Measurements from ENCODE around the gene ZNF438.
"Not testable (repeated sequence)": the region's sequence is repeated elsewhere in the genome, so short reads cannot be mapped to it uniquely, and the experiment has no call there.

Gene ZNF438

DNA sequence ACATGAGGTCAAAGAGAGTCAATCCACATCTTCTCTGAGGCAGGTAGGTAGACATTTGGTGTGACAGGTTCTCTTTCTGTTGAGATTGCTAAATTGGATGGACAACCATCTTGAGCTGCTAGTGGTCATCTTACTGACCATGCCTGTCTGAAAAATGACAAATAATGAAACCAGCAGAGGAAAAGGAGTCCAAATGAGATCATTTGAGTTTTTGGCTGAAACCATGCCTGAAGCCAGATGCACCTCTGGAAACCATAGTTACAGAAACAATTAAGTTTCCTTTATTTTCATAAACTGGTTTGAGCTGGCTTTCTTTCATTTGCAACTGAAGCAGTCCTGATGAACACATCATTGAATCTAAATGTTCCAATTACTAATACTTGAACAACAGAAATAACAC lies 100.6 kb downstream of the ZNF438 start:
- no peak for DNase-seq

DNA sequence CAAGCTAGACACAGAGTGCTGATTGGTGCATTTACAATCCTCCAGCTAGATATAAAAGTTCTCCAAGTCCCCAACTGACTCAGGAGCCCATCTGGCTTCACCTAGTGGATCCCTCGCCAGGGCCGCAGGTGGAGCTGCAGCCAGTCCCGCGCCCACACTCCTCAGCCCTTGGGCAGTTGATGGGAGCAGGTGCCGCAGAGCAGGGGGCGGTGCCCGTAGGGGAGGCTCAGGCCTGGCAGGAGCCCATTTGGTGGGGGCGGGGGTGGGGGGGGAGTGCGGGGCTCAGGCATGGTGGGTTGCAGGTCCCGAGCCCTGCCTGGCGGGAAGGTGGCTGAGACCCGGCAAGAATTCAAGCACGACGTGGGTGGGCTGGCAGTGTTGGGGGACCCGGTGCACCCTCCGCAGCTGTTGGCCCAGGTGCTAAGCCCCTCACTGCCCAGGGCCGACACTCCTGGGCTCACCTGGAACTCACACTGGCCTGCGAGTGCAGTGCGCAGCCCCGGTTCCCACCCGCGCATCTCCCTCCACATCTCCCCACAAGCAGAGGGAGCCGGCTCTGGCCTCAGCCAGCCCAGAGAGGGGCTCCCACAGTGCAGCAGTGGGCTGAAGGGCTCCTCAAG lies 101.7 kb downstream of the ZNF438 start:
- no peak for DNase-seq

DNA sequence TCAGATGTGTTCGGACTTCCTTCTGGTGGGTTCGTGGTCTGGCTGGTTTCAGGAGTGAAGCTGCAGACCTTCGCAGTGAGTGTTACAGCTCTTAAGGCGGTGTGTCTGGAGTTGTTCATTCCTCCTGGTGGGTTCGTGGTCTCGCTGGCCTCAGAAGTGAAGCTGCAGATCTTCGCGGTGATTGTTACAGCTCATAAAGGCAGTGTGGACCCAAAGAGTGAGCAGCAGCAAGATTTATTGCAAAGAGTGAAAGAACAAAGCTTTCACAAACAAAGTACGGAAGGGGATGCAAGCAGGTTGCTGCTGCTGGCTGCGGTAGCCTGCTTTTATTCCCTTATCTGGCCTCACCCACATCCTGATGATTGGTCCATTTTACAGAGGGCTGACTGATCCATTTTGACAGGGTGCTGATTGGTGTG lies 102.3 kb downstream of the ZNF438 start:
- DNase-seq = not testable (repeated sequence)

DNA sequence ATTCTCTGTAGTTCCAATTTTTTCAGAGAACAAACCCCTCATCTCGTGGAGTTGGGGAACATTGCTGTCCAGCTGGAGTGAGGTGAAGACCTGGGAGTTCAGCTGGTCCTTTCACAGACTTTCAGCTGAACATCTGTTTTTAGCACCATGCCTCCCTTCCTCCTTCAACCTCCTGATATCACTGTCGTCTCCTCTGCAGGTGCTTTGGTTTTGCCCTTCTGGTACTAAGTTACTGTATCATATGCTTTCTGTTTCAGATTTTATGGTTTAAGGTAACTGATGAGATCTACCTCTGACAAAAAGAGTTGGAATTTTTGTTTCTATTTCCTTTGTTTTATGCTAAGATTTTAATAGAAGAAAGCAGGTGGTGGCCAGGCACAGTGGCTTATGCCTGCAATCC lies 102.9 kb downstream of the ZNF438 start:
- no peak for DNase-seq

DNA sequence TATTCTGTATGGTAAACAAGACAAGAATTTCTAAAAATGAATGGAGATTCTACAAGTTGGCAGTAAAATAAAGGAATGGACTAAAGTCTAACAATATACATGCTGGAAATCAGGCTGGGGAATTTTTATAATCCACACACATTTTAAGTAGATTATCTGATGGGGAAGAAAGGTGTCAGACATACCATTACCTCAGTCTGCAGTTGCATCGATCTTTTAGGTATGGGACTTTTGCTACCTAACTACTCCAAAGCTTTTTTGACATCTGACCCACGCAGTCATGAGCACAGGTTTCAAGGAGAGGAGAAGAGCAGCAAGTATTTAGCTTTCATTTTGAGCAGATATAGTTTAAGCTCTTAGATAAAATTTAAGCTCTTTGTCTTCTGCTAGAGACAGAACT lies 113.0 kb downstream of the ZNF438 start:
- DNase-seq = no peak

DNA sequence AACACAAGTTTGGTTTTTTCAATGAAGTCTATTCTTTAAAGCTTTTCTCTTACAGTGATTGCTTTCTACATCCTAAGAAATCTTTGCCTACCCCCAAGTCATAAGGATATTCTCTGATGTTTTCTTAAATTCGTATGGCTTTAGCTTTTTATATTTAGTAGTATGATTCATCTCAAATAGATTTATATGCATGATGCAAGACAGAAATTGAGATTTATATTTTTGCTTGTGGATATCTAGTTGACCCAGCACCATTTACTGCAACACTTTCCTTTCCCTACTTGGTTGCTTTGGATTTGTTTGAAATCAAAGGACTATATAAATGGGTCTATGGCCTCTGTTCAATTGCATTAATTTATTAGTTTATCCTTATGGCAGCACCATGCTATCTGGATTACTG lies 113.9 kb downstream of the ZNF438 start:
- no peak for DNase-seq

DNA sequence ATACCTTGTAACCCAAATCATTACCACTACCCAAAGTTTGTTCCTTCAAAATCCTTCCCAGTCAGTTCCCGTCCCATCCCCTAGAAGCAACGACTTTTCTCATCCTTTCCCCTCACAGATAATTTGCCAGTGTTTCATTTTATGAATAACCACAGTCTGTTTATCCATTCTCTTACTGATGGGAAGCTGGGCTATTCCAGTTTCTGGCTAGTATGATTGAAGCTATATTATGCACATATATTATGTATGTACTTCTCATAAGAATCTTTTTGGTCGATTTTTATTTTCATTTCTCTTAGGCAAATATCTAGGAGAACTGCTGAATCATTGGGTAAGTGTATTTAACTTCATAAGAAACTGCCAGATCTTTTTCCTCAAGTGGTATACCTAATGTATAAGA lies 114.6 kb downstream of the ZNF438 start:
- DNase-seq = no peak

DNA sequence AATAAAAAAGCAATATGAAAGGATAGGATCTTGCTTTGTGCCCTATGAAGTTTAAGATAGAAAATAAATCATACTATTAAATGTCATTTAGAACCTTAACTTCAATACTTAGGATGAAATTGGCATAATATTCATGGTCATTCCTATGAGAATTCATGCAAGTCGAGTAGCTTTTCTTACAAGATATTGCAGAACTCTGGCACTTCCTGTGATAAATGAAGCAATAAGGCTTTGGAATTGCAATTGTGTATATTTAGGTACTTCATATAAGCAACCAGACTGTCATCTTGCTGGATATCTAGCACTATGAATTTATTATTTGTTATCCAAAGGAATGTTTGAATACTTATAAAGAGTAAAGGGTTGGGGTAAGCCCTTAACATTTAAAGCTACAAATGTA lies 116.5 kb downstream of the ZNF438 start:
- DNase-seq = no peak

DNA sequence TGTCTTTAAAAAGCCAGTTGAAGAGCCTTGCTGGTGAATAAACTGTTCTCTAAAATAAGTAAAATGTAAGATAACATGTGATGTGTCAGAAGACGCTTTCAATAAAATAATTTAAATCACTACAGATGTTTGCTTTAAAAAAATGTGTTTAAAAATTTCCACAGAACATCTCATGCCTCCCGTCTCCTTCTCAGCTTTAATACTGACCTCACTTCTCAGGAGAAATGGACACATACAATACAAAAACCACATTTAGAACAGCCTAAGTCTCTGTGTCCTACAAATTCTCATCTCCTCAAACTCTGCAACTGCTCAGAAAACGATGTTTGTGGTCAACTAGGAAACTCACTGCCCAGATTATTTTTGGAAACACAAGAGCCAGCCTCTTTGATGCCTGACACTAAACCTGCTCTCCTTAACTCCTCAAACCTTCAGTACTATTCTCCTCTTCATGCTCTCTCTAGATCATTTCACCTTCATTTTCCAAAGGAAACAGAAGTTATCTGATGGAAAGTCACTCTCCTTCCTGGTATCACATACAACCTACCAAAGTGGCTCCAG lies 120.3 kb downstream of the ZNF438 start:
- DNase-seq = no peak

DNA sequence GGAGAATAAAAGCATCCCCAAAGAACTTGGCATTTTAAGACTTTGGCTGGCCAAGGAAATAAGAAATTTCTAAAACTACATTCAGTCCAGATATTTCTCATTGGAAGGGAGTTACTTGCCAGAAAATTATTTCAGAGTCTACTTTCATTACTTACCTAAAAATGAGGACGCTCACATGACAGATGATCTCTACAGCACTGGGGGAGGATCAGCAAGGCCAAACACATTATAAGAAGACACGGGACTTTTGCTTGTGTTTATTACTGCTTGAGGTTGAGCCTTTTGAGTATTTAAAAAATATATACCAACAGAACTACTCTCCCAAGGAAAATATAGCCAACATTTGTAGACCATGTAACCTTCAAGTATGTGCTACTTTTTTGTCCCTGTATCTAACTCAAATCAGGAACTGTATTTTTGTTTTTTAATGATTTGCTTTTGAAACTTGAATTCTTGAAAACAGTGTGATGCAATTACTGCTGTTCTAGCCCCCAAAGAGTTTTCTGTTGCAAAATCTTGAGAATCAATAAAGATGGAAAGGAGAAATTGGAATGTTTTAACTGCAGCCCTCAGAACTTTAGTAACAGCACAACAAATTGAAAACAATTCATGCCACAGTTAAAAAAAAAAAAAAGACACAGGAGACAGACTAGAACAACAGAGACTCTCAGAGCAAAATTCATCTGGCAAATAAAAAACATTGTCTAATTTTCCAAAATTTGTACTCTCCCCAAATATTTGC lies 128.1 kb downstream of the ZNF438 start:
- DNase-seq = no peak

DNA sequence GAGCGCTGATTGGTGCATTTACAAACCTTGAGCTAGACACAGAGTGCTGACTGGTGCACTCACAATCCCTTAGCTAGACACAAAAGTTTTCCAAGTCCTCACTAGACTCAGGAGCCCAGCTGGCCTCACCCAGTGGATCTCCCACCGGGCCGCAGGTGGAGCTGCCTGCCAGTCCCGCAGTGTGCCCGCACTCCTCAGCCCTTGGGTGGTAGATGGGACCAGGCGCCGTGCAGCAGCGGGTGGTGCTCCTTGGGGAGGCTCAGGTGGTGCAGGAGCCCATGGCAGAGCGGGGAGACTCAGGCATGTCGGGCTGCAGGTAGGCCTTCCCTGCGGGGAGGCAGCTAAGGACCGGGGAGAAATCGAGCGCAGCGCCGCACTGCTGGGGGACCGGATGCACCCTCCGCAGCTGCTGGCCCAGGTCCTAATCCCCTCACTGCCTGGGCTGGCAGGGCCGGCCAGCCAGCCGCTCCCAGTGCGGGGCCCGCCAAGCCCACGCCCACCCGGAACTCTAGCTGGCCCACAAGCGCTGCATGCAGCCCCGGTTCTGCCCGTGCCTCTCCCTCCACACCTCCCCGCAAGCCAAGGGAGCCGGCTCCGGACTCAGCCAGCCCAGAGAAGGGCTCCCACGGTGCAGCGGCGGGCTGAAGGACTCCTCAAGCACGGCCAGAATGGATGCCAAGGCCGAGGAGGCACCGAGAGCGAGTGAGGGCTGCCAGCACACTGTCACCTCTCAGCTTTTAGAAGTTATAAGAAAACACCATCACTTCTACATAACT lies 128.9 kb downstream of the ZNF438 start:
- DNase-seq = no peak

DNA sequence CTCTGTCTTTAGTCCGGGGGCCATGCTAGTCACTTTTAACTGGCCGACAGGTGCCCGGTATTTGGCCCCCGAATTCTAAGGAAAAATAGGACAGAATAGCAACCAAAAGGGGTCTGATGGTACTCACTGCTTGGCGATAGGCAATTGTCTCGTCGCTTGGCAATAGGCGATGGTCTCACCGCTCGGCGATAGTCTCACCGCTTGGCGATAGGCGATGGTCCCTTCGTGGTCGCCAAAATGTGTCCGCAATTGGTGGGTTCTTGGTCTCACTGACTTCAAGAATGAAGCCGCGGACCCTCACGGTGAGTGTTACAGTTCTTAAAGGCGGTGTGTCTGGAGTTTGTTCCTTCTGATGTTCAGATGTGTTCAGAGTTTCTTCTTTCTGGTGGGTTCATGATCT lies 130.2 kb downstream of the ZNF438 start:
- not testable (repeated sequence) for DNase-seq

DNA sequence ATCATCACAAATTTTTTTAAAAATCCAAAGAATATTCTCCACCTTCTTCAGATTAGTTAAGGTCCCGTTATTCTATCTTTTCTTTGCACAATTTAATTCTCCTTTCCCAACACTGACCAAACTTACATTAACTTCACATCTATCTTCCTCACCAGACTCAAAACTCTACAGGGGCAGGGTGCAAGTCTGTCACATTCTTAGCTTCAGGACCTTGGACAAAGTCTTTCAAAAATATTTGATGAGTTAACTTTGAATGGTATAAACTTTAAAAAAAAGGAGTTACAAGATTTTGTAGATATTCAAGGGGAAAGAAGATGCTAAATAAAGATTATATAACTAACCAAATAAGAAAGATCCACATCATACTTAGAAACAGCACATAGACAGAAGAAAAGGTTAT lies 132.7 kb downstream of the ZNF438 start:
- no peak for DNase-seq

DNA sequence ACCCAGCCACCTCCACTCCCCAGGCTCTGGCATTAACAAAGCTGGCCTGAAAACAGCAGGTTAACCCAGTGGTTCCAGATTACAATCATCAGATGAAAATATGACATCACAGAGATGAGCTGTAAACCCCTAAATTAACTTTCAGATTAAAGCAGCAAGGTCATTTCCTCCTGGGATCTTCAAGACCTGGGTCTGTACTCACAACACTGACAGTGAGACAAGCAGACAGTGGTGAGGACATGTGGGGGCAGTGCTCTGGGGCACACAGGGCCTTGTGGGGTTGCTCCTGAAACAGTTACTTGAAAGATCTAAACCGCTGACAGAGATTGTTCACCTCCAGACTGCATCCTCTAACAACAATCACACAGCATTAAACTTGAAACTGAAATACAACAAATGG lies 134.1 kb downstream of the ZNF438 start:
- DNase-seq = no peak

DNA sequence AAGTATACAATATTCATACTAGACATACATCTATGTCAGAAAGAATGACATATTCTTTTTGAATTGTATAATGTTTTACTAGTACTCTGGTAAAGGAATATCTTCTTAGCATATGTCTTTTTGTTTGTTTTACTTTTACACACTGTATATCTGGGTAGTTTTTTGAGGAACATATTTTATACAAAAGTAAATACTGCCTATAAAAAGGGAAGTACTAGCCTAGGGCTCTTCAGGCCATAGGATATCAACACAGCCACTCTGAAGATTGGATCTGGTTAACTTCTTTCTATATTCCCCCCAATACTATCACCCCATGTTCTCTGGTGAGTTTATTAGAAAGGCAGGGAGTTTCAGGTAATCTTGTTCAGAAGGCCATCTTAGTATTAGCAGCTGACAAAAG lies 134.6 kb downstream of the ZNF438 start:
- DNase-seq = no peak

DNA sequence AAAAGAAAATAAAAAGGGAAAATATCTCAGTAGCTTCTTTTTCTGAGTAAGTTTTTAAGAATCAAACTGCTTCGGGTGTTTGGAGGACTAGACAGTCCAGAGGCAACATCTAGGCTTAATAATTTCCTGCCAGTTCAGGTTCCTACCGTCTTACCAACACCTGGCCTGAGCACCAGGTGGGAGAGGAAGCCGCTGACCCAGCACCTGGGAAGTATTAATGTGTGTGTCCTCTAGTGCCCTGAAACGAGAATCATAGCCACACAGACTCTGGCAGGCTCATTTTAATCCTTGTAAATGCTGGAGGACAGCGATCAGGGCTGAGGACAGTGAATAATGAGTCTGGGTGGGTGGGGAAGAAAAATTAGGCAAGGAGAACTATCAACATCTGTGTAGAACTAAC lies 137.4 kb downstream of the ZNF438 start:
- no peak for DNase-seq

DNA sequence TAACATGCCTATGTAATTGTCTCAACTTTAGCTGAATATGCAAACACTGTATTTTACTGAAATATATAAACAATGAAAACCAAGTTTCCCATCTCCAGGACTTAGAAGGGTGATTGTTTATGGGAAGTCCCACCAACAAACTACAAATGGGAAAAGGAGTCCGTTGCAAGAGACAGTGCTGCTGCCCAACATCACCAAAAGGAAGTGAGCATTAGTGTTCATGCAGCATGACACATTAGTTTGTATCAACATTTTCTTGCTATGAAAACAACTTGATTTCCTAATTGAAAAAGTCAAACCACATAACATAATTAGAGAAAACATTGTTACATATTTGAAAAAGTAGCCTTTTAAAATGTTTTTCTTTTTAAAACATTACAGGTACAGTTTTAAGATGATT lies 138.5 kb downstream of the ZNF438 start:
- no peak for DNase-seq

DNA sequence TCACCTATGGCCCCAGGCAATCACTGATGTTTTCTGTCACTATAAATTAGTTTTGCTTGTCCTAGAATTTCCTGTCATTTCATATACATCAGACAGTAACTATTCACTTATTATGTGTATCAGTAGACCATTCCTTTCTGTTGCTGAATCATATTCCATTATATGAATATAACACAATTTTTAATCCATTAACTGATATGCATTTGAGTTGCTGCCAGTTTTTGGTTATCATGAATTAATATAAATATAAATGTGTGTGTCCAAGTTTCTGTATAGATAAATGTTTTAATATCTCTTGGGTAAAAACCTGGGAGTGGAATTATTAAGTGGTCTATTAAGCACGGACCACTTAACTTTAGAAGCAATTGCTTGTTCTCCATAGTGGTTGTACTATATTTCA lies 143.8 kb downstream of the ZNF438 start:
- no peak for DNase-seq

DNA sequence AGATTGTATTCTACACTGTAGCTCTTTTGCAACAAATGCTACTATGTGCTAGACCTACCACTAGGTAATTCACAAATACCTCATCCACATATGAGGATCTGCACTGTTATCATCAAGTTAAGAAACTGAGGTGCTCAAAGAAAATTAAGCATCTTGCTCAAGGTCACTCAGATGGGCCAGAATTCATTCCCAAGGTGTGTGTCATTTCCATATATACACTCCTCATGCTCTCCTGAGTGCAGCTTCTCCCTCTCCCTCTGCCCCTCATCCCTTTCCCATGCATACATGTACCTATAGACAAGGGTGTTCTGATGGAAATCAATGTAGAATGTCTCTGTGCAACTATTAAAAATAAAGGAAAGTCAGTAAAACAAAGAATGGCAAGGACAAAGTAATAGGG lies 146.2 kb downstream of the ZNF438 start:
- DNase-seq = no peak

DNA sequence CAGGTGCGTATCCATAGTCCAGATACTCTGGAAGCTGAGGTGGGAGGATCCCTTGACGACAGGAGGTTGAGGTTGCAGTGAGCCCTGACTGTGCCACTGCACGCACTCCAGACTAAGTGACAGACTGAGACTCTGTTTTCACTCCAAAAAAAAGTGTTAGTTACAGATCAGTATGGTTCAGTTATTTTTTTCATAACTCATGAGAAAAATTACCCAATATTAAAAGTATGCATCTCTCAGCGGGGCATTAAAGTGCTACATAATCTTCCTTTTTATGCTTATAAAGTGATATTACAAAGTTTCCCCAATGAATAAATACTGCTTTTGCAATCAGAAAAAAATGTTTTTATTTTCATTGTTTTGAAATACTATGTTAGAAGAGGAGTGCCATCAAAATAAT lies 147.9 kb downstream of the ZNF438 start:
- no peak for DNase-seq

DNA sequence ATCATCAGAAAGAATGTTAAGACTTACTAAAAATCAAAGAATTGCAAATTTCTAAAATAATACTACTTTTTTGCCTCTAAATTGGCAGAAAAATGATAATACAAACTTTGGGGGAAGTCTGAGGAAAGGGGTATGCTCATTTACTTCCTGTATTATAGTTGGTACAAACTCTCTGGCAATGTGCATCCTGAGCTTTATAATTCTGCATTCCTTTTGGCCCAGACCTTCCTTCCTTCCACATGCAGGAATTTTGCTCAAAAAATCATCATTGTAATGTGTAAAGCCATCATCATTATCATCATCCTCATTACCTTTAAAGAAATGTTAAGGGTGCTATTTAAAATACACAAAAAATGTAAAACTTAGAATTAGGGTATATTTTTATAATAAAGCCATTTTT lies 148.5 kb downstream of the ZNF438 start:
- no peak for DNase-seq

DNA sequence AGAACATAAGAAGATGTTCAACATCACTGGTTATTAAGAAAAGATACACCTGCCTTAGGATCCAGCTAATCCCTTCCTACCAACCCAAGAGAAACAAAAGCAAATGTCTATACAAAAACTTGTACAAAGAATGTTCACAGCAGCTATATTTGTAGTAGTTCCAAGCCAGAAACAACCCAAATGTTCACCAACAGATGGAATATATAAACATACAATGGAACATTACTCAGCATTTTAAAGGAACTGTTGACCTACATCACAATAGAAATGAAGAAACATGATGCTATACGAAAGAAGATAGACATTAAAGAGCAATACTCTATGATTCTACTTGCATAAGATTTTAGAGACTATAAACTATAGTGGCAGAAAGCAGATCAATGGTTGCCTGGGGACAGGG lies 149.4 kb downstream of the ZNF438 start:
- DNase-seq = no peak

DNA sequence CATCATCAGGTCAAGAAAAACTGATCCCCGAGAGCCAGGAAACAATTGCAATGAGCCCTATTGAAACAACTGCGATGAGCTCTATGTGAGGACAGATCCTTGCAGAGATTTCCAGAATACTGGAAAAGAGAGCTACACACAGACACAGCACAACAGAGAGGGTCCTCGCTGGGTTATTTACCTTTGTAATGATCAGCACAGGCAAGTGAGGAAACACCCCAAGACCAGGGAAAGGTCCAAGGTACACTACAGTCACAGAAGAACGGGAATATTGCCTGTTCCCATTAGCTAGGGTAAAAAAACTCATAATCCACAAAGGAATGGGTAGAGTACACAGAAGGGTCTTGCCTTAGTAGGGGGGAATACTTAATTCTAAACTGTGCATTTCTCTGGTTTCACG lies 152.7 kb downstream of the ZNF438 start:
- no peak for DNase-seq

DNA sequence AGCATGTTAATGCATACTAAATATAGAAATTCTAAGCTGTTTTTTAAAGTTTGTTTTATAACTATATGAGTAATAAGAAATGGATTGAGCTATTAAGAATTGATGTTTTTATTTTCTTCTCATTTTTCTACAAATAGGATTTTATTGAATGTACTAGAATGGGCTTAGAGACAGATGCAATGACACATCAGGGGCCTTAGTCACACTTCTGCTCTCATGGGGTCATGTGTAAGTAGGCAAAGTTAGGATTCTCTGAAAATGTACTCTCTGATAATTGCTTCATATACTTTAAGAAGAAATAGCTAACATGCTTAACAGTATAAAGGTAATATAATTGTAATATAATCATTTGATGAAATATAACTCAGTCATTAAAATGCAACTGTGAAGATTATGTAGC lies 154.6 kb downstream of the ZNF438 start:
- no peak for DNase-seq

Measured in NCI-H524 (cell line).